Upper lobe of left lung (tissue), 6 donors: ENCODE data around the gene MT1H. TPM values are rescaled to one million over a fixed set of nuclear protein-coding genes. Genes with fewer than 3 reads are reported as not detected.
"Not testable (repeated sequence)": the region's sequence is repeated elsewhere in the genome, so short reads cannot be mapped to it uniquely, and the experiment has no call there.

ENCODE experiments used
- ATAC-seq, 2 donors: fragments of 200-7000 bp; cut with Tn5 transposase; one replicate each; pipeline ENCODE4 v1.9.1; 2022; ENCODE audit warnings: mild to moderate bottlenecking in 2 of 2, moderate library complexity in 2 of 2; ENCODE audit not compliant: low FRiP score in 2 of 2
- DNase-seq, 2 donors: peaks; one replicate each; pipeline ENCODE4 v3.0.0-alpha.2; 2019 to 2020
- H3K27ac ChIP-seq, 4 donors: fragments of 200-600 bp; sonication (generic); one replicate each; pipeline ENCODE4 v1.5.1; 2016 to 2019
- H3K27me3 ChIP-seq, 4 donors: fragments of 200-600 bp; sonication (generic); one replicate each; pipeline ENCODE4 v1.5.1; 2017 to 2019
- H3K36me3 ChIP-seq, 4 donors: fragments of 200-600 bp; sonication (generic); one replicate each; pipeline ENCODE4 v1.5.1; 2016 to 2019
- H3K4me1 ChIP-seq, 4 donors: fragments of 200-600 bp; sonication (generic); one replicate each; pipeline ENCODE4 v1.5.1; 2018 to 2019
- H3K4me3 ChIP-seq, 4 donors: fragments of 200-600 bp; sonication (generic); one replicate each; pipeline ENCODE4 v1.5.1; 2017 to 2019; ENCODE audit warnings: mild to moderate bottlenecking in 2 of 4, moderate library complexity in 1 of 4
- H3K9me3 ChIP-seq, 4 donors: fragments of 200-600 bp; sonication (generic); one replicate each; pipeline ENCODE4 v1.5.1; 2018 to 2019
- CTCF ChIP-seq, 6 experiments: fragments of 450-650 bp in 4 of 6; fragments of 200-600 bp in 2 of 6; sonication (generic) in 2 of 6; IDR thresholded peaks; one replicate each; pipeline ENCODE4 v1.5.1; 2016 to 2019; ENCODE audit warnings: antibody characterized with exemption in 6 of 6
- EP300 ChIP-seq, 4 donors: sonication (generic); formaldehyde crosslinking; IDR thresholded peaks; one replicate each; pipeline ENCODE4 v1.5.1; 2017; ENCODE audit warnings: antibody characterized with exemption in 4 of 4, control low read depth in 2 of 4
- POLR2A ChIP-seq, 4 donors: fragments of 450-650 bp; IDR thresholded peaks; one replicate each; pipeline ENCODE4 v1.5.1; 2016 to 2017; ENCODE audit warnings: antibody characterized with exemption in 4 of 4, mild to moderate bottlenecking in 2 of 4
- POLR2AphosphoS5 ChIP-seq, 2 donors: sonication (generic); formaldehyde crosslinking; IDR thresholded peaks; one replicate each; pipeline ENCODE4 v1.5.1; 2017; ENCODE audit warnings: antibody characterized with exemption in 2 of 2
- WGBS, 2 donors: methylation state at CpG; one replicate each; pipeline ENCODE4 v1.1.5; 2017 to 2018; 5-methylcytosine and 5-hydroxymethylcytosine counted together
- total RNA-seq, 6 donors: library from RNA; depleted of rRNA in 4 of 6; stranded (reverse); fragments of >200 nt in 4 of 6; gene quantifications; one replicate each; pipeline versions ENCODE4 v1.1.0 to v1.2.1, GENCODE V29; 2016 to 2021
- donor health status: DM: no; HTN: no; CAD: no; lungs with moderate emphysema.
- donor health status: DM: no; HTN: yes; CAD: no; lungs with severe emphysema.

Gene MT1H
- 1 to 10 TPM in 2 of 6 donors, not detected in 4; 2.9 to 9.3 TPM for total RNA-seq

- no peak within 1 kb of the TSS for H3K27ac ChIP-seq
- peaks cover 10 to 19% (median 16%) of the 10 kb centered on the region in 4 donors for H3K4me1 ChIP-seq
- peak in 1 of 2 donors; percentile 85 for DNase-seq
- H3K9me3 ChIP-seq, result no peaks in the 10 kb centered on the region
- no peak for TF ChIP-seq POLR2A (IDR thresholded peaks at IDR 0.05)
- TF ChIP-seq POLR2AphosphoS5 (IDR thresholded peaks at IDR 0.05), result no peak
- TF ChIP-seq CTCF (IDR thresholded peaks at IDR 0.05), result no peak
- no peak for TF ChIP-seq EP300 (IDR thresholded peaks at IDR 0.05)
- WGBS, 2 donors, result 18 to 58% methylated on average over 7 to 38 of the region's 38 CpGs
- no peaks in the 10 kb centered on the region for H3K36me3 ChIP-seq
- peak in 1 of 2 donors; percentile 32 for ATAC-seq
- H3K27me3 ChIP-seq, result peaks cover 0 to 21% (median 8%) of the 10 kb centered on the region in 4 donors
- H3K4me3 ChIP-seq, result peak within 1 kb of the TSS in 1 of 4 donors; percentile 6
These were observed at the start of gene MT1H for GRCh38 chr16:56669005-56669839. Gene MT1H (plus strand): TSS chr16:56669814. CDS start chr16:56669885, 71 bp downstream.

- WGBS, 2 donors, result 82 to 92% methylated on average over 7 to 8 of the region's 8 CpGs
- TF ChIP-seq EP300 (IDR thresholded peaks at IDR 0.05), result no peak
- no peak for TF ChIP-seq POLR2A (IDR thresholded peaks at IDR 0.05)
- no peak for TF ChIP-seq CTCF (IDR thresholded peaks at IDR 0.05)
- H3K9me3 ChIP-seq, result no peaks in the 10 kb centered on the region
- H3K36me3 ChIP-seq, result no peaks in the 10 kb centered on the region
- no peak overlapping the region for H3K4me3 ChIP-seq
- H3K27me3 ChIP-seq, result peaks cover 0 to 2% (median under 1%) of the 10 kb centered on the region in 4 donors
- no peak for ATAC-seq
- no peak overlapping the region for H3K27ac ChIP-seq
- H3K4me1 ChIP-seq, result peaks cover 8 to 23% (median 17%) of the 10 kb centered on the region in 4 donors
- no peak for DNase-seq
These were observed 49.2 kb upstream of the MT1H start for GRCh38 chr16:56620339-56620897.

GRCh38 chr16:56621665-56622445 lies 47.8 kb upstream of the MT1H start:
- H3K9me3 ChIP-seq, H3K4me3 ChIP-seq, H3K36me3 ChIP-seq, DNase-seq, ATAC-seq, H3K27me3 ChIP-seq, H3K27ac ChIP-seq: not testable (repeated sequence)
- WGBS, 2 donors, result 80 to 89% methylated on average over 3 to 4 of the region's 4 CpGs
- peaks cover 8 to 34% (median 26%) of the 10 kb centered on the region in 4 donors for H3K4me1 ChIP-seq

- not testable (repeated sequence) for ATAC-seq, H3K9me3 ChIP-seq, H3K27me3 ChIP-seq, DNase-seq, H3K4me3 ChIP-seq, H3K27ac ChIP-seq, H3K36me3 ChIP-seq
- WGBS, 2 donors, result 94 to 98% methylated on average over 5 of the region's 5 CpGs
- H3K4me1 ChIP-seq, result peaks cover 3 to 29% (median 17%) of the 10 kb centered on the region in 4 donors
These were observed 46.4 kb upstream of the MT1H start for GRCh38 chr16:56623184-56623583.

GRCh38 chr16:56623637-56624036 lies 46.0 kb upstream of the MT1H start:
- H3K27me3 ChIP-seq, result peaks cover 0 to 4% (median 1%) of the 10 kb centered on the region in 4 donors
- ATAC-seq (no peak), DNase-seq (no peak)
- H3K4me3 ChIP-seq, result no peak overlapping the region
- TF ChIP-seq POLR2AphosphoS5 (IDR thresholded peaks at IDR 0.05) (no peak), EP300 (IDR thresholded peaks at IDR 0.05) (no peak), POLR2A (IDR thresholded peaks at IDR 0.05) (no peak), CTCF (IDR thresholded peaks at IDR 0.05) (no peak)
- no peaks in the 10 kb centered on the region for H3K36me3 ChIP-seq
- 89 to 97% methylated on average over 2 of the region's 2 CpGs for WGBS, 2 donors
- peaks cover 5 to 29% (median 17%) of the 10 kb centered on the region in 4 donors for H3K4me1 ChIP-seq
- H3K27ac ChIP-seq, result no peak overlapping the region
- H3K9me3 ChIP-seq, result no peaks in the 10 kb centered on the region
